Measurements from ENCODE around the gene NR3C1.

DNA sequence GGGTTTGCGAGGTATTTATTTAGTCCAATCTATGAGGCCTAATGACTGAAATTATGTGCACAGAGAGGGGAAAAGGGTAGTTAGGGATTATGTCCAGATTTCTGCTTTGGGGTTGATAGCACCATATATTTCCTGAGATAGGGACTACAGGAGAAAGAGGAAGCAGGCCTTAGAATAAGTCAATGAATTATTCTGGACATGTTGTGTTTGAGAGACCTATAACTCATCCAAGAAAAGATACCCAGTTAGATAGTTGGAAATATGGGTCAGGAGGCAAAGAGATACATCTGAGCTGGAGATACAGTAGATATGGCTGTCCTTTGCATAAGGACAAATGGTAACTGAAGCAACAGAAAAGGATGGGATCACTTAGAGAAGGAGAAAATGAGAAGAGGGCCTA, 53.1 kb downstream of the NR3C1 start:
- TF ChIP-seq, protein P1, sequence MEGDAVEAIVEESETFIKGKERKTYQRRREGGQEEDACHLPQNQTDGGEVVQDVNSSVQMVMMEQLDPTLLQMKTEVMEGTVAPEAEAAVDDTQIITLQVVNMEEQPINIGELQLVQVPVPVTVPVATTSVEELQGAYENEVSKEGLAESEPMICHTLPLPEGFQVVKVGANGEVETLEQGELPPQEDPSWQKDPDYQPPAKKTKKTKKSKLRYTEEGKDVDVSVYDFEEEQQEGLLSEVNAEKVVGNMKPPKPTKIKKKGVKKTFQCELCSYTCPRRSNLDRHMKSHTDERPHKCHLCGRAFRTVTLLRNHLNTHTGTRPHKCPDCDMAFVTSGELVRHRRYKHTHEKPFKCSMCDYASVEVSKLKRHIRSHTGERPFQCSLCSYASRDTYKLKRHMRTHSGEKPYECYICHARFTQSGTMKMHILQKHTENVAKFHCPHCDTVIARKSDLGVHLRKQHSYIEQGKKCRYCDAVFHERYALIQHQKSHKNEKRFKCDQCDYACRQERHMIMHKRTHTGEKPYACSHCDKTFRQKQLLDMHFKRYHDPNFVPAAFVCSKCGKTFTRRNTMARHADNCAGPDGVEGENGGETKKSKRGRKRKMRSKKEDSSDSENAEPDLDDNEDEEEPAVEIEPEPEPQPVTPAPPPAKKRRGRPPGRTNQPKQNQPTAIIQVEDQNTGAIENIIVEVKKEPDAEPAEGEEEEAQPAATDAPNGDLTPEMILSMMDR (IDR thresholded peaks at IDR 0.05) = no peak
- no peak for TF ChIP-seq POLR2A (IDR thresholded peaks at IDR 0.05)

All from right lobe of liver (tissue), 4 donors.